Peyer's patch (tissue), 4 donors: Measurements from ENCODE around the gene TAX1BP3. TPM values are rescaled to one million over a fixed set of nuclear protein-coding genes. Genes with fewer than 3 reads are reported as not detected.
"Not testable (repeated sequence)": the region's sequence is repeated elsewhere in the genome, so short reads cannot be mapped to it uniquely, and the experiment has no call there.

ENCODE experiments used
- DNase-seq, 3 donors: peaks; one replicate each; pipeline ENCODE4 v3.0.0-alpha.2; 2017 to 2019
- H3K27ac ChIP-seq, 4 donors: fragments of 200-600 bp; sonication (generic); one replicate each; pipeline ENCODE4 v1.5.1; 2016 to 2019
- H3K27me3 ChIP-seq, 2 donors: fragments of 200-600 bp; sonication (generic); one replicate each; pipeline ENCODE4 v1.5.1; 2019
- H3K36me3 ChIP-seq, 3 donors: fragments of 200-600 bp; sonication (generic); one replicate each; pipeline ENCODE4 v1.5.1; 2016 to 2019
- H3K4me1 ChIP-seq, 4 donors: fragments of 200-600 bp; sonication (generic); one replicate each; pipeline ENCODE4 v1.5.1; 2016 to 2019
- H3K4me3 ChIP-seq, 4 donors: fragments of 200-600 bp; sonication (generic); 1 replicate in 3 of 4; 2 replicates in 1 of 4; pipeline ENCODE4 v1.5.1; 2016 to 2019; ENCODE audit warnings: mild to moderate bottlenecking in 1 of 4
- H3K9me3 ChIP-seq, 4 donors: fragments of 200-600 bp; sonication (generic); one replicate each; pipeline ENCODE4 v1.5.1; 2016 to 2019; ENCODE audit warnings: mild to moderate bottlenecking in 1 of 4
- CTCF ChIP-seq, 6 experiments: fragments of 450-650 bp in 4 of 6; fragments of 200-600 bp in 2 of 6; sonication (generic) in 1 of 6; IDR thresholded peaks; one replicate each; pipeline ENCODE4 v1.5.1; 2017 to 2019; ENCODE audit warnings: antibody characterized with exemption in 6 of 6, mild to moderate bottlenecking in 3 of 6, moderate library complexity in 1 of 6
- POLR2A ChIP-seq, 2 donors: fragments of 450-650 bp; IDR thresholded peaks; one replicate each; pipeline ENCODE4 v1.5.1; 2017; ENCODE audit warnings: antibody characterized with exemption in 2 of 2, mild to moderate bottlenecking in 2 of 2, moderate library complexity in 2 of 2
- total RNA-seq, 4 donors: library from RNA; depleted of rRNA; stranded (reverse); fragments of >200 nt; gene quantifications; one replicate each; pipeline ENCODE4 v1.1.0, GENCODE V29; 2016

TAX1BP3 gene
- total RNA-seq, 4 donors from 2014 or later = 113 to 386 (median 239) TPM

- H3K4me1 ChIP-seq = no peaks in the 10 kb centered on the region
- H3K4me3 ChIP-seq = no peak overlapping the region
- no peak overlapping the region for H3K27ac ChIP-seq
- no peak for TF ChIP-seq CTCF (IDR thresholded peaks at IDR 0.05)
- TF ChIP-seq POLR2A (IDR thresholded peaks at IDR 0.05) = no peak
- no peaks in the 10 kb centered on the region for H3K27me3 ChIP-seq
- no peaks in the 10 kb centered on the region for H3K36me3 ChIP-seq
- DNase-seq = no peak
- no peaks in the 10 kb centered on the region for H3K9me3 ChIP-seq
Measured at GRCh38 chr17:3704931-3705717, 36.7 kb upstream of the TAX1BP3 start.

- H3K4me1 ChIP-seq, H3K36me3 ChIP-seq, H3K9me3 ChIP-seq, H3K27ac ChIP-seq, DNase-seq, H3K4me3 ChIP-seq, H3K27me3 ChIP-seq: not testable (repeated sequence)
Measured at GRCh38 chr17:3702041-3702539, 33.7 kb upstream of the TAX1BP3 start.

GRCh38 chr17:3699951-3700350 is 31.6 kb upstream of the TAX1BP3 start:
- Histone ChIP-seq H3K27me3 (peaks cover 0 to 13% of the 10 kb centered on the region in 2 donors), H3K4me3 (no peak overlapping the region), H3K36me3 (no peaks in the 10 kb centered on the region), H3K9me3 (no peaks in the 10 kb centered on the region), H3K27ac (no peak overlapping the region), H3K4me1 (peaks cover 0 to 17% (median 0%) of the 10 kb centered on the region in 4 donors)
- no peak for DNase-seq
- TF ChIP-seq CTCF (IDR thresholded peaks at IDR 0.05) (no peak), POLR2A (IDR thresholded peaks at IDR 0.05) (no peak)

- H3K27me3 ChIP-seq = peaks cover 0 to 16% of the 10 kb centered on the region in 2 donors
- TF ChIP-seq CTCF (IDR thresholded peaks at IDR 0.05) (no peak), POLR2A (IDR thresholded peaks at IDR 0.05) (no peak)
- H3K9me3 ChIP-seq = no peaks in the 10 kb centered on the region
Measured at GRCh38 chr17:3698139-3698538, 29.8 kb upstream of the TAX1BP3 start.

GRCh38 chr17:3697103-3697476 is 28.7 kb upstream of the TAX1BP3 start:
- Histone ChIP-seq H3K9me3 (no peaks in the 10 kb centered on the region), H3K27me3 (peaks cover 0 to 16% of the 10 kb centered on the region in 2 donors), H3K4me1 (peaks cover 0 to 17% (median 3%) of the 10 kb centered on the region in 4 donors), H3K27ac (peak overlapping the region in 1 of 4 donors; percentile 90), H3K36me3 (no peaks in the 10 kb centered on the region), H3K4me3 (no peak overlapping the region)
- DNase-seq = no peak
- TF ChIP-seq CTCF (IDR thresholded peaks at IDR 0.05) = no peak
- TF ChIP-seq POLR2A (IDR thresholded peaks at IDR 0.05) = no peak

More at GRCh38 chr17:3698139-3698538, 29.8 kb upstream of the TAX1BP3 start:
- Histone ChIP-seq H3K36me3 (no peaks in the 10 kb centered on the region), H3K4me1 (peaks cover 0 to 17% (median 1%) of the 10 kb centered on the region in 4 donors), H3K4me3 (no peak overlapping the region), H3K27ac (no peak overlapping the region)
- DNase-seq = no peak

GRCh38 chr17:3695723-3696411 is 27.5 kb upstream of the TAX1BP3 start, which contains the start of gene P2RX5:
TSS of gene P2RX5 (minus strand) at chr17:3696155. CDS start at chr17:3696005, 150 bp downstream.
- Histone ChIP-seq H3K4me1 (peaks cover 0 to 17% (median 3%) of the 10 kb centered on the region in 4 donors), H3K27me3 (peaks cover 0 to 16% of the 10 kb centered on the region in 2 donors), H3K36me3 (no peaks in the 10 kb centered on the region), H3K9me3 (no peaks in the 10 kb centered on the region), H3K4me3 (peak within 1 kb of the TSS; percentile 48 to 62 (median 61)), H3K27ac (peak within 1 kb of the TSS; percentile 7 to 90 (median 48))
- peak in 2 of 3 donors; percentile 76 to 86 for DNase-seq
- TF ChIP-seq POLR2A (IDR thresholded peaks at IDR 0.05) = no peak
- TF ChIP-seq CTCF (IDR thresholded peaks at IDR 0.05) = no peak
